KOPT-K1 (cell line): Measurements from ENCODE around the gene PGAP6.

Source experiments
- H3K27ac ChIP-seq: fragments of 200-600 bp; sonication (generic); 2 replicates; pipeline ENCODE4 v1.5.1; 2016; ENCODE audit warnings: antibody characterized with exemption, mild to moderate bottlenecking, low read depth, low read length; ENCODE audit not compliant: poor library complexity, severe bottlenecking
- H3K36me3 ChIP-seq: fragments of 200-600 bp; sonication (generic); 2 replicates; pipeline ENCODE4 v1.5.1; 2017; ENCODE audit warnings: antibody characterized with exemption, mild to moderate bottlenecking, low read length, moderate library complexity; ENCODE audit not compliant: insufficient read depth
- H3K9me3 ChIP-seq: fragments of 200-600 bp; sonication (generic); 2 replicates; pipeline ENCODE4 v1.5.1; 2017; ENCODE audit warnings: antibody characterized with exemption, low read length, mild to moderate bottlenecking; ENCODE audit not compliant: insufficient read depth, poor library complexity, severe bottlenecking

The PGAP6 gene

GRCh38 chr16:324451-325334, 57.1 kb downstream of the PGAP6 start:
- Histone ChIP-seq H3K27ac (no peak overlapping the region), H3K36me3 (no peaks in the 10 kb centered on the region), H3K9me3 (no peaks in the 10 kb centered on the region)

GRCh38 chr16:324201-324450, 57.7 kb downstream of the PGAP6 start:
- Histone ChIP-seq H3K27ac (no peak overlapping the region), H3K9me3 (no peaks in the 10 kb centered on the region), H3K36me3 (peaks cover 3% of the 10 kb centered on the region; the same call in 1 of the 2 replicates)

- Histone ChIP-seq H3K27ac (no peak overlapping the region), H3K9me3 (no peaks in the 10 kb centered on the region), H3K36me3 (peaks cover 10% of the 10 kb centered on the region)
Observed at GRCh38 chr16:322476-323143, 59.2 kb downstream of the PGAP6 start.

- peaks cover 10% of the 10 kb centered on the region for H3K36me3 ChIP-seq
- no peaks in the 10 kb centered on the region for H3K9me3 ChIP-seq
- H3K27ac ChIP-seq: no peak overlapping the region
Observed at GRCh38 chr16:321532-321931, 60.2 kb downstream of the PGAP6 start.
